GM12891 (cell line): Measurements from ENCODE around the gene TEX48.

ENCODE experiments used
- DNase-seq: peaks from one replicate; pipeline ENCODE4 v3.0.0; 2011; ENCODE audit warnings: low spot score; ENCODE audit not compliant: insufficient read length
- FAIRE-seq: peaks from 2 replicates; lab custom pipeline; 2011; peaks lifted over from hg19 to GRCh38; lab: Jason Lieb, UNC
- PAX5 ChIP-seq: IDR thresholded peaks from 2 replicates; pipeline ENCODE4 v1.6.1; 2011; ENCODE audit warnings: low read length, moderate library complexity, mild to moderate bottlenecking; ENCODE audit not compliant: insufficient read depth, severe bottlenecking
- POLR2A ChIP-seq: IDR thresholded peaks from 2 replicates; pipeline ENCODE4 v1.6.1; 2011; ENCODE audit warnings: low read depth, low read length, control low read depth
- POLR2AphosphoS5 ChIP-seq: IDR thresholded peaks from 2 replicates; pipeline ENCODE4 v1.6.1; 2011; ENCODE audit warnings: low read depth, low read length, control low read depth
- POU2F2 ChIP-seq: IDR thresholded peaks from 2 replicates; pipeline ENCODE4 v1.6.1; 2011; ENCODE audit warnings: low read depth, mild to moderate bottlenecking, control low read depth, low read length, moderate library complexity
- SPI1 ChIP-seq: IDR thresholded peaks from 2 replicates; pipeline ENCODE4 v1.6.1; 2011; ENCODE audit warnings: low read depth, low read length, control low read depth
- TAF1 ChIP-seq: IDR thresholded peaks from 2 replicates; pipeline ENCODE4 v1.6.1; 2011; ENCODE audit warnings: low read depth, low read length, control low read depth

Gene TEX48

DNA sequence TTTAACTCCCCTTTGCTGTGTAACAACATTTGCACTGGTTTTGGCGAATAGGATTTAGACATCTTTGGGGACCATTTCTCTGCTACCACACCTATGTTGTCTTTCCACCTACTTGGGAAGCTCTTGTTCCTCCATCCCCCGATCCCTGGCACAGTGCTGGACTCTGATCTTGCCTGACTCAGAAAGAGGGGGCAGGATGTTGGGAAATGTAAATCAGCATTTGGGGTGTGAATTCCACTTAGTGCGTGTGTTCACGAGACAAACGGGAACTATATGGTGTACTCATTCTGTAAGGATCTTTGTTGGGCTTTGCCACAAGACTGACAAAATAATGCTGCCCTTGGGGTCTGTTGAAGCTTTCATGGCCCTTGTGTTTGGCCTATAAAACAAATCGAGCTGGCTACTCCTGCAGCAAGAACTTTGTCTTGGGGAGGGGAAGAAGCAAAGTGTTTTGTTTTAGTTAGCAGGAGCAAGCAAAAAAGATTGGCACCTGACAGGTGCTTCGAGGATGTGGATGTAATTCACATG, 52.4 kb downstream of the TEX48 start:
- FAIRE-seq = no peak
- DNase-seq = no peak

DNA sequence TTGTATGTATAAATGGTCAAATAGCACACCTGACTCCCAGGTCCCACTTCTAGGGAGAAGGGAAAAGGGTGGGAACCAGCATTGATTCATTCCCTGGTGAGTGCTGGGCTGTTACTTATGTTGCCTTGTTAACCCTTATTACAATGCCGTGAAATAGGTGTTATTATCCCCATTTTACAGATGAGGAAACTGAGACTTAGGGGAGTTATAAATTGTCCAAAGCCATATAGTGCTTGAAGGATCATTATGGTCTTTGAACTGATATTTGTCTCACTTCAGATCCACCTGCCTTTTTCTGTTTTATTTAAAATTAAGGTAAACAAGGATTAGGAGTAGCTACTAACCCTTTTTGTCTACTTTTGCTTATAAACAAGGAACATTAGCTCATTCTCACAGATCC, 54.4 kb downstream of the TEX48 start:
- TF ChIP-seq POU2F2 = no peak
- TF ChIP-seq TAF1 = no peak
- no peak for TF ChIP-seq POLR2A
- TF ChIP-seq POLR2AphosphoS5 = no peak
- TF ChIP-seq PAX5 = no peak
- TF ChIP-seq SPI1 = no peak
- DNase-seq = no peak
- no peak for FAIRE-seq

More for the DNA sequence above, 52.4 kb downstream of the TEX48 start:
- no peak for TF ChIP-seq POLR2AphosphoS5
- no peak for TF ChIP-seq PAX5
- TF ChIP-seq POLR2A = no peak
- no peak for TF ChIP-seq POU2F2
- no peak for TF ChIP-seq SPI1
- no peak for TF ChIP-seq TAF1

DNA sequence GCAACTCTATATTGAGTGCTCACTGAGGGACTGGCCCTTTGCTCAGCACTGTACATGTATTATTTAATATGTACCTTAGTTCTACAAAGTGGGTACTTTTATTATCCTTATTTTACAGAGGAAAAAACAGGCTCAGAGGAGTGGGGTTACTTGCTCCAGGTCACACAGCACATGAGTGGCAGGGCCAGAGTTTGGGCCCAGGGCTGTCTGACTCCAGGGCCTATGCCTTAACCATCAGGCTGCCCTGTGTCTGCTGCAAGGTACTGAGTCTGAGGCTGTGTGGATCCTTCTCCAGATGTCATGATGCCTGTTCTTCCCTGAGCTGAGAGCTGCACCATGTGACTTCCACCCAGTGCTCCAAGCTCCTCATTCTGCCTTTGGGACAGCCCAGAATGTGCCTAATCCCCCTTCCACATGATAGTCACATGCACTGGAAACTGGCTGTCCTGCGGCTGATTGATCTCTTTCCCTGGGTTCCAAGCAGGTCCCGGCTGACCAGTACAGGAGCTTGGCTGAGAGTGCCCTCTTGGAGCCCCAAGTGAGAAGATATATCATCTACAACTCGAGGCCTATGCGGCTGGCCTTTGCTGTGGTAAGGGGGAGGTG, 55.5 kb downstream of the TEX48 start:
- FAIRE-seq = no peak
- TF ChIP-seq PAX5 = no peak
- TF ChIP-seq POLR2AphosphoS5 = no peak
- TF ChIP-seq POU2F2 = no peak
- TF ChIP-seq TAF1 = no peak
- no peak for TF ChIP-seq SPI1
- TF ChIP-seq POLR2A = no peak

DNA sequence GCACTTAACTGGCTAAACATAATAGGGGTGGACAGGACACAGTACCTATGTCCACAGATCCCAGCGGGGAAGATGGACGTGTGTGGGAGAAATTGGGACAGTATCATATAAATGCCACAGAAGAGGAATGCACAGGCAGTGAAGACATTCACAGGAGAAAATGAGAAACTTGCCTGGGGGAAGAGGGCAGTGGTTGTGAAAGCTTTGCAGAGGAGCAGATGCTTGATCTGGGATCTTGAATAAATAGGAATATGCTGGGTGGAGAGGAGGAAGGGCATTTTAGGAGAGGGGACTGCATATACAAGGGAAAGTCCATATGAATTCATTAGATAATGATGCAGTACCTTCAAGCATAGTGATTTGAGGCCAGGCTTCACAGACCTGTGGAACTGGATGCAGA, 57.3 kb downstream of the TEX48 start:
- no peak for FAIRE-seq
- no peak for TF ChIP-seq TAF1
- no peak for TF ChIP-seq POLR2A
- no peak for TF ChIP-seq SPI1
- TF ChIP-seq PAX5 = no peak
- TF ChIP-seq POLR2AphosphoS5 = no peak
- no peak for TF ChIP-seq POU2F2
- DNase-seq = no peak

More for the DNA sequence above, 55.5 kb downstream of the TEX48 start:
- no peak for DNase-seq

DNA sequence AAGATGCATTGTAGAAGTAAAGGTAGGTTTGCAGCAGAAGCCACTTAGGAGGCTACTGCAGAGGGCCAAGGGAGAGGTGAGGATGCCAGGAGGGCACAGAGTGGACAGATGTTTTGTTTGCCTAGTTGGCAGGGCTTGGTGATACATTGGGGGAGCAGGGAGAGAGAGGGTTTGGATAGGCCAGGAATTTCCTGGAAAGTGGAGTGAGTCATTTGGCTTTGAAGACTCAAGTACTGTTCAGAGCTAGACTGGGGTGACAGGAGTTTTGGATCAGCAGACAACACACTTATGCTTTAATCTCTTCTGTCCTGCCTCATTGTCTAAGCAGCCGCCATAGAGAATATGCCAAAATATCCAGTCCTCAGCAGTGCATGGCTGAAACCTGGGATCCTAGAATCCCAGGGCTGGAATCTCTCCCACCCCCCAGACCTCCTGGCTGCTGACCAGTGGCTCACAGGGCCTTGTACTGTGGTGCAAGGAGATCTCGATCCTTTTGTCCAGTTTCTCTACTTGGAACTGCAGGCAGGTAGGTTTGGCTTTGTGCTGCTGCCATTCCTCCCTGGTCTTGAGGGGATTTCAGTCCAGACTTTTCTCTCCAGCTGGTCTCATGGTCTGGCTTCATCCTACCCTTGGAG, 59.9 kb downstream of the TEX48 start:
- DNase-seq (no peak), FAIRE-seq (no peak)
- no peak for TF ChIP-seq POLR2AphosphoS5
- TF ChIP-seq TAF1 = no peak
- TF ChIP-seq PAX5 = no peak
- TF ChIP-seq POU2F2 = no peak
- no peak for TF ChIP-seq SPI1
- TF ChIP-seq POLR2A = no peak

DNA sequence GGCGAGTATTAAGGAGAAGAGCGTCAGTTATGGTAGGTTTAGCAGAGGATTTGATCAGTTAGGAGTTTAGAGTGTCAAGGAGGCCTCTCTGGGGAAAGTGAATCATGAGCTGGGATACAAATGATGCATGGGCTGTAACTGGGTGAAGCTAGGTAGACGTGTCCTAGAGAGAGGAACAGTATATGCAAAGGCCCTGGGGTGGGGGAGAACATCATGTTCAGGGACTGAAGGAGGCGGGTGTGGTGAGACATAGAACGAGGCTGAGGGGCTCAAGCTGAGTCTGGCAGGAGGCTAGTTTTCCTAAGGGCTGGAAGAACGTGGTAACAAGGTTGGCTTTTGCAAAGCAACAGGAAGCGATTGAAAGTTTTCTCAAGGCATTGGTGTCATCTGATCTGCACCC, 60.4 kb downstream of the TEX48 start:
- no peak for TF ChIP-seq SPI1
- TF ChIP-seq TAF1 = no peak
- no peak for TF ChIP-seq POU2F2
- no peak for TF ChIP-seq POLR2A
- no peak for TF ChIP-seq POLR2AphosphoS5
- no peak for TF ChIP-seq PAX5
- DNase-seq (no peak), FAIRE-seq (no peak)

DNA sequence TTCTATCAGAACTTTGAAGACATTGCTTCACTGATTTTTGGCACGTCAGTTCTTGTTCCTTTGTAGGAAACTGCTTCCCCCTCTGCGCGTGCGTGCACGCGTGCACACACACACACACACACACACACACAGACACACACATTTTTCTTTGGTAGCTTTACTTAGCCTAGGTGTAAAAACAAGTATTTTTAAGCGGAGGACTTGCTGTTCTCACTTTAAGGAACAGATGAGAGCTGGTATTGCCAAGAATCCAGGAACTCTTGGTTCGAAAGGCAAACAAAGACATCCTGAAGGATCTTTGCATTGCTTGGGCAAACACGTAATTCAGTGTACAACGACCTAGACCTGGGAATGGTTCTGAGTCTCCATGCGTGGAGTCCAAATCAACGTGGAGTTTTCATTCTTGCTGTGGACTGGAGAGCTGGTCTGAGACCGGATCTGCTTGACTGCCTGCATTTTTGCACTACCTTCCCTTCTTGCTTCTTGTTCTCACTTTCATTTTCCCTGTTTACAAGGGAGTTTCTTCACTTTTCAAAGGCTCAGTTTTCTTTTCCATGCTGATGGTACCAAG, 62.7 kb downstream of the TEX48 start:
- no peak for DNase-seq
- TF ChIP-seq TAF1 (peak; percentile 72), PAX5 (peak; percentile 31), SPI1 (no peak), POLR2A (no peak)
- FAIRE-seq = peak; percentile 77

DNA sequence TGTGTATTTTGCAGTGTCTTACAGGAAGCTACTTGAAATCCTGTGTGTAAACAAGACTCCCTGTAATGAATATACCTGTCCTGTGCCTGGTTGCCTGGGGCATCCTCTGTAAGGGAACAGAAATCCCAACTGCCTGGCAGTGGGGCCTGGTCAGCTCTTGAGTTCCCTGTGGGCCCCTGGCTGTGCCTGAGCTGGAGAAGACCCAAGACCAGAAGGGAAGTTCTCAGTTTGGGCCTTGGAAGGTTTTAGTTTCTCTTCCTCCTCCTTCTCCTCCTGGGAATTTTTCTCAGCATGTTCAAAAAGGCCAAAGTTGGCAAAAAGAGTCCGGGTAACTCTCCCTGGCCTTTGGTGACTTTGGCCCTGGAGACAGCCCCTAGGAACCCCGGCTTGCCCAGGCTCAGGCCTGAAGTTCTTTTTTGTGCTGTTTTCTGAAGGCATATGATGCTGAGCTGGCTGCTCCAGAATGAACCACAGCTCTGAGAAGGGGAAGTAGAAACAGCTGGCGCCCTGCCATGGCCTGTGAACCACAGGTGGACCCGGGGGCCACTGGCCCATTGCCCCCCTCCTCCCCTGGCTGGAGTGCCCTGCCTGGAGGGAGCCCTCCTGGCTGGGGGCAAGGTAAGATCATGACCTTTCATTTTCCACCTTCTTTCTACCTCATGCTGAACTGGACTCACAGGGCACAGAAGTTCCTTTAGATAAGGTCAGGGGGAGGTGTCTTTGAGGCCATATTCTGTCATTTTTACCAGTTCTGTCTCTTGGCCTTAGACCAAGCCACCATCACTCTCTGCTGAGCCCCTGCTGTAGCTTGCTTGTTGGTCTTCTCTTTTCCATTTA, 65.1 kb downstream of the TEX48 start:
- TF ChIP-seq SPI1 (peak; percentile 56), POU2F2 (no peak)
- FAIRE-seq = peak; percentile 60
- no peak for DNase-seq
